ENCODE results near the gene TMEM258. TPM values are rescaled to one million over a fixed set of nuclear protein-coding genes. Genes with fewer than 3 reads are reported as not detected.
A peak's percentile ranks its signal among the peaks of the same experiment; 100 is the strongest.

Gene TMEM258
- total RNA-seq, 1 experiment from 2014 or later = 201 TPM

DNA sequence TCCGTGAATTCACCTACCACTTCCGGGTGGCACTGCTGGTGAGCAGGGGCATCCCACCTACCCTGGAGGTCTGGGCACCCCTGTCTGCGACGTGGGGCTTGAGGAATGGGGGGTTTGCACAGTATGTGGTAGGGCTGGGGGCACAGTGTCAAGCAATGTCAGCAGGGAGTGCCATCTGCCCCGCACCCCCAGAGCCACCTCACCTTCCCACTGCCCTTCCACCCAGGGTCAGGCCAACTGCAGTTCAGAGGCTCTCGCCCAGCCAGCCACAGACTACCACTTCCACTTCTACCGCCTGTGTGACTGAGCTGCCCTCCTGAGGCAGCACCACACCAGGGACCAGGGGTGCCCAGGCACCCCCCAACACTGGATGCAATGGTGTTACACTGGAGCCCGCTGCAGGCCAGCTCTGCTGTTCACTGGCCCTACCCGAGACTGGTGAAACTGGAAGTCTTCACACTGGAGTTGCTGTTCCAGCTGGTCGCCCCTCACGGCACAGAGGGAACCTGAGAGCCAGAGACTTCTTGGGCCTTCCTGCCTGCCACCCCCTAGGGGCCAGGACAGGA is 6.5 kb downstream of the TMEM258 start:
- Histone ChIP-seq H4K20me1 (ENCODE audit: control insufficient read depth, insufficient read depth, insufficient read length) (peaks cover 2% of the 10 kb centered on the region), H3K23ac (ENCODE audit: insufficient read length, low read depth, low read length) (no peak overlapping the region), H3K79me2 (ENCODE audit: insufficient read depth, low read length) (no peaks in the 10 kb centered on the region), H2BK12ac (ENCODE audit: insufficient read length, low read depth, low read length) (no peak overlapping the region), H3K56ac (ENCODE audit: insufficient read length, low read depth, low read length) (no peak overlapping the region), H4K8ac (replicated peaks; ENCODE audit: insufficient read length, low read depth, low read length) (no peak overlapping the region), H3K9ac (ENCODE audit: extremely low read depth, insufficient read length, low read length) (no peak overlapping the region), H2AK5ac (ENCODE audit: insufficient read length, low read length) (no peak overlapping the region), H3K27ac (ENCODE audit: insufficient read length, low read depth, low read length) (no peak overlapping the region), H2AFZ (ENCODE audit: low read length) (no peak overlapping the region), H2BK5ac (ENCODE audit: insufficient read length, low read length) (no peak overlapping the region), H3K14ac (ENCODE audit: insufficient read depth, low read length) (no peak overlapping the region), H2BK120ac (ENCODE audit: low read depth, low read length, poor library complexity, severe bottlenecking) (no peak overlapping the region), H2BK20ac (ENCODE audit: low read depth, low read length, poor library complexity, severe bottlenecking) (no peak overlapping the region), H3K79me1 (ENCODE audit: insufficient read depth, low read depth, low read length, poor library complexity, severe bottlenecking) (no peaks in the 10 kb centered on the region), H3K27me3 (ENCODE audit: insufficient read depth, low read length) (no peaks in the 10 kb centered on the region), H4K91ac (ENCODE audit: insufficient read length, low read depth, low read length) (no peak overlapping the region), H3K23me2 (ENCODE audit: insufficient read length, low read depth, low read length, poor library complexity, severe bottlenecking) (no peaks in the 10 kb centered on the region), H3K9me3 (ENCODE audit: control insufficient read depth, low read depth, low read length) (no peaks in the 10 kb centered on the region), H4K5ac (ENCODE audit: insufficient read length, low read depth, low read length) (no peak overlapping the region), H3T11ph (ENCODE audit: low read length) (no peak overlapping the region), H3K4me2 (ENCODE audit: insufficient read depth, insufficient read length, low read length) (no peak overlapping the region), H3K4me1 (ENCODE audit: insufficient read depth, low read length) (no peaks in the 10 kb centered on the region), H3K18ac (ENCODE audit: insufficient read length, low read depth, low read length) (no peak overlapping the region), H3K4ac (ENCODE audit: low read depth, low read length) (no peak overlapping the region), H2BK15ac (ENCODE audit: low read depth, low read length) (no peak overlapping the region)
- DNase-seq = peak; percentile 26
- Mint-ChIP-seq H3K27ac (no peak overlapping the region), H3K9me3 (no peaks in the 10 kb centered on the region), H3K27me3 (ENCODE audit: low read depth) (no peaks in the 10 kb centered on the region), H3K36me3 (ENCODE audit: insufficient read depth in 1 of 3, low read depth in 3 of 3) (peaks cover 29 to 71% (median 69%) of the 10 kb centered on the region in 3 experiments), H3K4me1 (peaks cover 0 to 4% of the 10 kb centered on the region in 2 experiments; a peak in 1 of 4 replicates), H3K4me3 (no peak overlapping the region)
- TF ChIP-seq, protein P1, sequence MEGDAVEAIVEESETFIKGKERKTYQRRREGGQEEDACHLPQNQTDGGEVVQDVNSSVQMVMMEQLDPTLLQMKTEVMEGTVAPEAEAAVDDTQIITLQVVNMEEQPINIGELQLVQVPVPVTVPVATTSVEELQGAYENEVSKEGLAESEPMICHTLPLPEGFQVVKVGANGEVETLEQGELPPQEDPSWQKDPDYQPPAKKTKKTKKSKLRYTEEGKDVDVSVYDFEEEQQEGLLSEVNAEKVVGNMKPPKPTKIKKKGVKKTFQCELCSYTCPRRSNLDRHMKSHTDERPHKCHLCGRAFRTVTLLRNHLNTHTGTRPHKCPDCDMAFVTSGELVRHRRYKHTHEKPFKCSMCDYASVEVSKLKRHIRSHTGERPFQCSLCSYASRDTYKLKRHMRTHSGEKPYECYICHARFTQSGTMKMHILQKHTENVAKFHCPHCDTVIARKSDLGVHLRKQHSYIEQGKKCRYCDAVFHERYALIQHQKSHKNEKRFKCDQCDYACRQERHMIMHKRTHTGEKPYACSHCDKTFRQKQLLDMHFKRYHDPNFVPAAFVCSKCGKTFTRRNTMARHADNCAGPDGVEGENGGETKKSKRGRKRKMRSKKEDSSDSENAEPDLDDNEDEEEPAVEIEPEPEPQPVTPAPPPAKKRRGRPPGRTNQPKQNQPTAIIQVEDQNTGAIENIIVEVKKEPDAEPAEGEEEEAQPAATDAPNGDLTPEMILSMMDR (conservative IDR thresholded peaks at IDR 0.05) = no peak
- WGBS (ENCODE audit: extremely low coverage, insufficient read length, low lambda C conversion rate) = no CpG with 5 or more reads among the region's 11 CpGs
